Heart right ventricle (tissue), 16 donors: ENCODE data around the gene PLCB1. TPM values are rescaled to one million over a fixed set of nuclear protein-coding genes. Genes with fewer than 3 reads are reported as not detected.
A peak's percentile ranks its signal among the peaks of the same experiment; 100 is the strongest.

Experiments
- ATAC-seq, 8 donors: fragments of 200-7000 bp; cut with Tn5 transposase; one replicate each; pipeline ENCODE4 v1.9.1; 2020; ENCODE audit warnings: mild to moderate bottlenecking in 8 of 8, moderate library complexity in 8 of 8, moderate number of reproducible peaks in 1 of 8
- DNase-seq, 2 donors: peaks; one replicate each; pipeline ENCODE4 v3.0.0-alpha.2; 2020
- H3K27ac ChIP-seq, 10 donors: fragments of 200-600 bp; sonication (generic) in 2 of 10; one replicate each; pipeline versions ENCODE4 v1.5.0 to v1.8.0; 2020 to 2022; ENCODE audit warnings: mild to moderate bottlenecking in 3 of 10
- H3K27me3 ChIP-seq, 7 donors: fragments of 200-600 bp; one replicate each; pipeline ENCODE4 v1.8.0; 2021 to 2022; ENCODE audit warnings: mild to moderate bottlenecking in 2 of 7
- H3K36me3 ChIP-seq, 9 donors: fragments of 200-600 bp; sonication (generic) in 1 of 9; one replicate each; pipeline versions ENCODE4 v1.5.0 to v1.8.0; 2020 to 2022; ENCODE audit warnings: mild to moderate bottlenecking in 2 of 9
- H3K4me1 ChIP-seq, 9 donors: fragments of 200-600 bp; sonication (generic) in 1 of 9; one replicate each; pipeline versions ENCODE4 v1.5.0 to v1.8.0; 2020 to 2022; ENCODE audit warnings: mild to moderate bottlenecking in 4 of 9
- H3K4me3 ChIP-seq, 10 donors: fragments of 200-600 bp; sonication (generic) in 2 of 10; one replicate each; pipeline versions ENCODE4 v1.5.0 to v1.8.0; 2020 to 2022; ENCODE audit warnings: mild to moderate bottlenecking in 7 of 10, moderate library complexity in 2 of 10
- H3K9me3 ChIP-seq, 11 donors: fragments of 200-600 bp in 10 of 11; sonication (generic) in 2 of 11; one replicate each; pipeline versions ENCODE4 v1.5.0 to v1.8.0; 2013 to 2022; ENCODE audit warnings: mild to moderate bottlenecking in 2 of 11, control low read depth in 1 of 11, moderate library complexity in 1 of 11
- CTCF ChIP-seq, 9 donors: fragments of 200-600 bp; sonication (generic) in 2 of 9; IDR thresholded peaks; one replicate each; pipeline versions ENCODE4 v1.5.0 to v1.8.0; 2021 to 2022; ENCODE audit warnings: antibody characterized with exemption in 9 of 9, mild to moderate bottlenecking in 5 of 9, moderate library complexity in 1 of 9
- WGBS, 2 donors: extraction: QIAGEN DNeasy Blood & Tissue Kit; methylation state at CpG; one replicate each; pipeline ENCODE4 v1.1.7; 2013; ENCODE audit warnings: inconsistent platforms in 1 of 2; 5-methylcytosine and 5-hydroxymethylcytosine counted together
- intact Hi-C, 10 donors: fragments of 100-400 bp; cut with DNase I; formaldehyde crosslinking; loops; one replicate each; pipeline versions ENCODE4 v1.11.1 to v1.14.2; 2022
- polyA plus RNA-seq, 2 donors: library from polyadenylated mRNA; stranded (reverse); fragments of 200-250 nt; gene quantifications; one replicate each; pipeline ENCODE4 v1.2.3, GENCODE V29; 2013
- total RNA-seq, 10 donors: library from RNA; stranded (reverse); fragmentation: NEBNext Ultra II Directional in 3 of 10; extraction: Animal tissue kit (Norgen Biotek cat#: 25700) in 3 of 10; gene quantifications; one replicate each; pipeline versions ENCODE4 v1.2.1 to v1.2.4, GENCODE V29; 2021 to 2023
- donor health status: Arrhythmogenic right ventricular cardiomyopathy.
- donor health status: ischemic (EF 13 %, LVEDD 7.1; RV severe dilation, severe dysfunction).
- donor health status: healthy with polysubstance abuse.
- donor health status: DM: no; HTN: yes; CAD: no.
- donor health status: DM: no; HTN: no; CAD: no.
- donor health status: ischemic (EF 25% LVEDD 6.9; RV normal size, moderate dysfunction).
- donor health status: ischemic (EF 25% LVEDD 5.7; RV mildly dilated, moderate dysfunction).
- donor health status: healthy.
- donor health status: DM: yes; HTN: yes; CAD: no.
- donor health status: Ischemic cardiomyopathy.
- donor health status: ischemic (EF 35%, LVEDD 5.7; RV mildly dilated, moderate dysfunction).
- donor health status: nonischemic (EF 11% LVEDD 7.7; RV severe dilation, severe dysfunction).
- donor health status: DM: yes; HTN: yes; CAD: no.
- donor health status: PGD.
- donor health status: ischemic (EF 29% LVEDD 5.4; RV normal size, mild dysfunction).
- donor health status: nonischemic (EF 23%, LVEDD 6.1; RV moderate dilation, normal function).

PLCB1 gene
- total and polyA plus RNA-seq, 12 donors: 2.2 to 12.7 (median 7.1) TPM

- 86 to 87% methylated on average over 3 of the region's 3 CpGs for WGBS, 2 donors
- Histone ChIP-seq H3K4me3 (no peak overlapping the region), H3K9me3 (no peaks in the 10 kb centered on the region), H3K36me3 (peaks cover 0 to under 1% (median 0%) of the 10 kb centered on the region in 9 donors), H3K4me1 (peaks cover 0 to 35% (median 12%) of the 10 kb centered on the region in 9 donors), H3K27me3 (no peaks in the 10 kb centered on the region), H3K27ac (no peak overlapping the region)
- TF ChIP-seq CTCF (IDR thresholded peaks at IDR 0.05): no peak
- ATAC-seq (no peak), DNase-seq (no peak)
- intact Hi-C loops: no loop called here
Measured at GRCh38 chr20:8624046-8624445, 492.0 kb downstream of the PLCB1 start.

GRCh38 chr20:8624616-8625015 lies 492.6 kb downstream of the PLCB1 start:
- no peaks in the 10 kb centered on the region for H3K27me3 ChIP-seq
- TF ChIP-seq CTCF (IDR thresholded peaks at IDR 0.05): no peak
- ATAC-seq: no peak
- DNase-seq: no peak
- intact Hi-C loops: no loop called here
- no peaks in the 10 kb centered on the region for H3K9me3 ChIP-seq
- peaks cover 0 to 35% (median 12%) of the 10 kb centered on the region in 9 donors for H3K4me1 ChIP-seq
- H3K4me3 ChIP-seq: no peak overlapping the region
- H3K36me3 ChIP-seq: peaks cover 0 to 4% (median 0%) of the 10 kb centered on the region in 9 donors
- H3K27ac ChIP-seq: no peak overlapping the region

- 39 to 45% methylated on average over 5 of the region's 5 CpGs for whole genome bisulfite sequencing, 2 donors
- H3K4me3 ChIP-seq: peak overlapping the region in 8 of 10 donors; percentile 8 to 48 (median 34)
- peak in 7 of 8 donors; percentile 57 to 90 (median 81) for ATAC-seq
Measured at GRCh38 chr20:8627340-8628004, 495.4 kb downstream of the PLCB1 start.

GRCh38 chr20:8631271-8631670 lies 499.2 kb downstream of the PLCB1 start:
- H3K27me3 ChIP-seq: no peaks in the 10 kb centered on the region
- intact Hi-C loops: no loop called here
- H3K9me3 ChIP-seq: no peaks in the 10 kb centered on the region
- H3K4me1 ChIP-seq: peaks cover 0 to 40% (median 9%) of the 10 kb centered on the region in 9 donors
- peaks cover 0 to 4% (median 0%) of the 10 kb centered on the region in 9 donors for H3K36me3 ChIP-seq
- no peak overlapping the region for H3K4me3 ChIP-seq
- 71 to 83% methylated on average over 1 of the region's 1 CpG for WGBS, 2 donors
- TF ChIP-seq CTCF (IDR thresholded peaks at IDR 0.05): no peak
- no peak overlapping the region for H3K27ac ChIP-seq
- ATAC-seq (no peak), DNase-seq (no peak)

More at GRCh38 chr20:8627340-8628004, 495.4 kb downstream of the PLCB1 start:
- H3K27me3 ChIP-seq: no peaks in the 10 kb centered on the region
- TF ChIP-seq CTCF (IDR thresholded peaks at IDR 0.05): no peak
- H3K27ac ChIP-seq: peak overlapping the region in 9 of 10 donors; percentile 46 to 77 (median 72)
- no peaks in the 10 kb centered on the region for H3K9me3 ChIP-seq
- peaks cover 0 to 40% (median 12%) of the 10 kb centered on the region in 9 donors for H3K4me1 ChIP-seq
- peaks cover 0 to 4% (median 0%) of the 10 kb centered on the region in 9 donors for H3K36me3 ChIP-seq
- intact Hi-C loops: no loop called here
- DNase-seq: peak in 1 of 2 donors; percentile 27
